Stimulated activated CD8-positive, alpha-beta memory T cell treated with anti-CD3 and anti-CD28 coated beads, Interleukin-4, amount 100 ng/mL, for 1 hour (primary cell): ENCODE data around the gene REXO5.

Experiments used
- DNase-seq, 2 donors: peaks; one replicate each; pipeline ENCODE4 v3.0.0-alpha.2; 2020; ENCODE audit warnings: low read depth in 2 of 2, low spot score in 1 of 2

The REXO5 gene

GRCh38 chr16:20871941-20872815, 65.9 kb downstream of the REXO5 start:
- DNase-seq: no peak

- DNase-seq: no peak
Observed at GRCh38 chr16:20873331-20873730, 67.0 kb downstream of the REXO5 start.

- no peak for DNase-seq
Observed at GRCh38 chr16:20874088-20874581, 67.8 kb downstream of the REXO5 start.

GRCh38 chr16:20875355-20875650, 69.0 kb downstream of the REXO5 start:
- DNase-seq: no peak

- no peak for DNase-seq
Observed at GRCh38 chr16:20878682-20879147, 72.4 kb downstream of the REXO5 start.

GRCh38 chr16:20879175-20880040, 73.1 kb downstream of the REXO5 start:
- DNase-seq: no peak

- DNase-seq: no peak
Observed at GRCh38 chr16:20880867-20881502, 74.7 kb downstream of the REXO5 start.

- DNase-seq: no peak
Observed at GRCh38 chr16:20881503-20881878, 75.2 kb downstream of the REXO5 start.

GRCh38 chr16:20883554-20884239, 77.4 kb downstream of the REXO5 start:
- DNase-seq: no peak

- no peak for DNase-seq
Observed at GRCh38 chr16:20884240-20884556, 77.9 kb downstream of the REXO5 start.

GRCh38 chr16:20886320-20886719, 80.0 kb downstream of the REXO5 start:
- no peak for DNase-seq

GRCh38 chr16:20887207-20887606, 80.9 kb downstream of the REXO5 start:
- no peak for DNase-seq

GRCh38 chr16:20889625-20890275, 83.4 kb downstream of the REXO5 start:
- DNase-seq: no peak

GRCh38 chr16:20894388-20894787, 88.1 kb downstream of the REXO5 start:
- DNase-seq: no peak

- no peak for DNase-seq
Observed at GRCh38 chr16:20897253-20897897, 91.0 kb downstream of the REXO5 start.

GRCh38 chr16:20897922-20898321, 91.6 kb downstream of the REXO5 start:
- DNase-seq: no peak

- DNase-seq: no peak
Observed at GRCh38 chr16:20899071-20899470, 92.7 kb downstream of the REXO5 start.
